HG03439 (cell line): ENCODE measurements around the gene MAPKAPK5.
"Not testable (repeated sequence)": the region's sequence is repeated elsewhere in the genome, so short reads cannot be mapped to it uniquely, and the experiment has no call there.

Experiments
- ATAC-seq: cut with Tn5 transposase; IDR thresholded peaks from one replicate; pipeline ENCODE4 v1.9.1; 2021; ENCODE audit warnings: mild to moderate bottlenecking, moderate library complexity; ENCODE audit not compliant: unreplicated experiment

Gene MAPKAPK5

DNA sequence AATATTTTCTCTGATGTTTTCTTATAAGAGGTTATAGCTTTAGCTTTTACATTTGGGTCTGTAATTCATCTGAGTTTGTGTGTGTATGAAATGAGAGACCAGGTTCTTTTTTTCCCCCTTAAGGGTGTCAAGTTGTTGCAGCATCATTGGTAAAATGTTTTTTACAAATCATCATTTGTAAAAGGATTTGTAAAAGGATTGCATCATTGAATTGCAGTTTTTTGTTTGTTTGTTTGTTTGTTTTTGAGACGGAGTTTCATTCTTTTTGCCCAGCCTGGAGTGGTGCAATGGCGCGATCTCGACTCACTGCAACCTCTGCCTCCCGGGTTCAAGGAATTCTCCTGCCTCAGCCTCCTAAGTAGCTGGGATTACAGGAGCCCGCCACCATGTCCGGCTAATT is 31.1 kb downstream of the MAPKAPK5 start:
- ATAC-seq = no peak

DNA sequence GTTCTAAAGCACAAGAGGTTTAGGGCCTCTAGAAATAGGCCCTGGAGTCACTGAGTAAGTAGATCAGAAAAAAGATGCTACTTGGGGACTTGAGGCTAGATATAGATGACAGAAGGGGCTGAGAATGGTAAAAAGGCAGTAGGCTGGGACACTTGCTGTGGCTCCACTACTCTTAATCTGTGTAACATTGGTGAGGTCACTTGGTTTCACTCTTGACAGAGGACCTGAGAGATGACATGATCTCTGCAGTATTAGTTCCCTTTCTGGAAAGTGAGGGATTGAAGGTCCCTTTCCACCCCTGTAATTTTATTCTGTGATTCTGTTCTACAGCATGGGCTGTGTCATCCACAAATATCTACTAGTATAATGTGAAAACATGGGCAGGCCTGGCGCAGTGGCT is 39.7 kb downstream of the MAPKAPK5 start:
- no peak for ATAC-seq

DNA sequence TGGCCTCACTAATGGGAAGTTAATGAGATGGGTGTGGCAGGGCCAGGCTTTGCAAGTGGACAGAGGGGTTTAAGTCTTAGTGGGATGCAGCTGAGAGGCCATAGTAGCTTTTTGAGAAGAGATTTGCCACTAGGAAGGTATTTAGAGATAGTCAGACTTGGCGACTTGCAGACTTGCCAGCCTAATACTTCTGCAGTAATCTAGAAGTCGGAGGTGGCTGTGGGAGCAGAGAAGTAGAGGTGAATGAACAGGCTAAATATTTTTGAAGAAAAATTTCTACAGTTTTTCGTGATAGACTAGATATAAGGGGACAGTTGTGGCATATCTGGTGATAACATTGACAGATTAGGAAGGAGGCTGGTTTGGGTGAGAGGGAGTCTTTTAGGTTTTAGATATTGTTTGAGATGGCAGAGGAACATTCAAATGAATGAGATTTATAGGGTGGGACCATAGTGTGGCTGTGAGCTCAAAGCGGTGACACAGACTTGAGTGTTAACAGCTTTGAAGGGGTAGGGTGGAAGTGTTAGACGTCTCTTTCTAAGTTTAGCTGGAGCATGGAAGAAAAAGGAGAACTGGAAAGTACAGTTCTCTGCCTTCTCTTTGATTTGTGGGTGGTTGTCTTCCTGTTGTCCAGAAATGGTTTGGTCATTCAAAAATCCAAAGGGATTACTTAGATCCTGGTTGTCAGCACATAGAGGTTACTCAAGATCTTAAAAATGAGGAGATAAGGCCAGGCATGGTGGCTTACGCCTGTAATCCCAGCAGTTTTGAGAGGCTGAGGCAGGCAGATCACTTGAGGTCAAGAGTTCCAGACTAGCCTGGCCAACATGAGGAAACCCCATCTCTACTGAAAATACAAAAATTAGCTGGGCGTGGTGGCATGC is 44.9 kb downstream of the MAPKAPK5 start:
- no peak for ATAC-seq

DNA sequence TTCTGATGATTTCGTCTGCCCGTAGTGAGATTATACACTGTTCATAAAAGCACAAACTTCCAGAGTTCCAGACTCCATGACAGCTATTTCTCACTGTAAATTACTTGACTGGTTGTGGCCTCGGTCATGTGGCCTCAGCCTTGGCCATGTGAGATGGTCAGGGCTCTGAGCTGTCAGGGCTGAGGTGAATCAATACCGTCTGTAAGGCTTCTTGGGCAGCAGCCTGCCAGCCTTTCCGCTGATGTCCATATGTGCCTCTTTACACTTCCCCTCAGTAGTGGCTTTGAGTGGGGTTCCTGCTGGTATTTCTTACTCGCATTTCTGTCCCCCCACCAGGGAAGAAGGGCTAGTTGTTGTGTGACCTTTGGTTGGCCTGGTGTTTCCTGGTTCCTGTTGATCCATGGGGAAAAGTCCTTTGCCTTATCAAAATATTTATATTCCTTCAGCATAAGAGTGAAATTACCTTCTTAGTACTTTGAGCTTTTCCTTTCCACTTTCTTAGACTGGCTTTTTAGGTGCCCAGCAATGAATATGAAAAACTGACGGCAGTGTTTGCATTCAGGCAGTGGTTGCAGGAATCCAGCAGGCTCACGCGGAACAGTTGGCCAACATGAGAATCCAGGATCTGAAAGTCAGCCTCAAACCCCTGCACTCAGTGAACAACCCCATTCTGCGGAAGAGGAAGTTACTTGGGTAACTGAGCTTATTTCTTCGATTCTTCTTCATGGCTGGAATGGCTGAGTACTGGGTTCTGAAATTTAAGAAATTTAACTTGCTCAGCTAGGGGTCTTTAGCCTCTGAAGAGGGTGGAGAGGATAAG is 46.1 kb downstream of the MAPKAPK5 start:
- ATAC-seq = no peak

DNA sequence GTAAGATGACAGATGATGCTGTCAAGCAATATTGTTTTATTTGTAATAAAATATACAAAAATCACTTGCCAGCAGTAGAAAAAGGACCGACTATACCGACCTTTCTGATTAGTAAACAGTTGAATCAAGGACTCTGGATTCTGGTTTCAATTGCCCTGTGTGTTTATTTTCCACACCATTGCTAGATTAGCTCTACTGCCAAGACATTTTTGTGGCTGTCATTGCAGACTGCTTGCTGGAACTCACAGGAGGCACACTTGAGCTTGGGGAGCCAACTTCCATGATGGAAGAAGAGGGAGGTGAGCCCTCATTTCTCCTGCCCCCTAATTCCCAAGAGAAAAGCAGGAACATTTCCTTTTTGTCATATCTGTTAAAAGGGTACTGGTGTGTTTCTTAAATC is 51.3 kb downstream of the MAPKAPK5 start:
- no peak for ATAC-seq

DNA sequence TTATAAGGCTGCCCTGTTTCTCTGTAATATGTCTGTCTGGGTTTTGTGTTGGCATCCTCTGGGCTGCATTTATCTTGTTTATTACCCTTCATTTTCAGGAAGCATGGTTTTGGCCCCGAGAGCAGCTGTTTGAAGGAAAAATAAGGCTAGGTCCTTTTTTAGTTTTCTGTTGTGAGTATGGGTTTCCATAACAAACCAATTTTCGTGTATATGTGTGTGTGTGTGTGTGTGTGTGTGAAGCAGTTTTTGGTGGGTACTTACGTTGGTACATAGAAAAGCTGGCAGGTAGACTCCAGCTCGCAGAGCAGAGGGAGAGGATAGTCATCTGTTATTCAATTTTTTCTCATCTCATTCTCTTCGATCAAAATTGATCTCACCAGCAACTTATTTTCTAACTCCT is 52.5 kb downstream of the MAPKAPK5 start:
- ATAC-seq = no peak

DNA sequence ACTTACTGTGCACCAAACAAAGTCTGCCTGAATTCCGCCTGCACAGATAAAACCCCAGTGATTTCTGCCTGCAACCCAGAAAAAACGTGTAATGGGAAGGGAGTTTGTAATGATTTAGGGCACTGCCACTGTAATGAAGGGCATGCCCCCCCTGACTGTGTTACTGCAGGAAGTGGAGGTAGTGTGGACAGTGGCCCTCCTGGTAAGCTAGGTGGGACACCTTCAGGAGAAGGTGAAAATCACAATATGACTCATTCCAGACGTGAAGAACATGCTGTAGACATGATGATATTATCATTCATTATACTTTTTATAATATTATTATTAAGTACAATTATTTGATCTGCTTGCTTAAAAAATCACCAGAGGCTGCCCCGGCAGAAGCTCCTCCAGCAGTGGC is 59.2 kb downstream of the MAPKAPK5 start:
- no peak for ATAC-seq

- ATAC-seq = no peak
These were observed 62.5 kb downstream of the MAPKAPK5 start for GRCh38 chr12:111904446-111904975.

GRCh38 chr12:111905502-111905901 is 63.5 kb downstream of the MAPKAPK5 start:
- ATAC-seq = no peak

DNA sequence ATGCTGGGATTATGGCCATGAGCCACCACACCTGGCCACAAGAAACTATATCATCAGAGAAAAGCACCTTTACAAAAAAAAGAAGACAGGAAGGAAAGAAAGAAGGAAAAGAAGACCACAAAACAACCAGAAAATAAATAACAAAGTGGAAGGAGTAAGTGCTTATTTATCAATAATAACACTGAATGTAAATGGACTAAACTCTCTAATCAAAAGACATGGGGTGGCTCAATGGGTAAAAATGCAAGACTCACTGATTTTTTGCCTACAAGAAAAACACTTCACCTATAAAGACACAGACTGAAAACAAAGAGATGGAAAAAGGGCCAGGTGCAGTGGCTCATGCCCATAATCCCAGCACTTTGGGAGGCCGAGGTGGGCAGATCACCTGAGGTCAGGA is 65.7 kb downstream of the MAPKAPK5 start:
- ATAC-seq = no peak

- no peak for ATAC-seq
These were observed 83.1 kb downstream of the MAPKAPK5 start for GRCh38 chr12:111925171-111925570.

DNA sequence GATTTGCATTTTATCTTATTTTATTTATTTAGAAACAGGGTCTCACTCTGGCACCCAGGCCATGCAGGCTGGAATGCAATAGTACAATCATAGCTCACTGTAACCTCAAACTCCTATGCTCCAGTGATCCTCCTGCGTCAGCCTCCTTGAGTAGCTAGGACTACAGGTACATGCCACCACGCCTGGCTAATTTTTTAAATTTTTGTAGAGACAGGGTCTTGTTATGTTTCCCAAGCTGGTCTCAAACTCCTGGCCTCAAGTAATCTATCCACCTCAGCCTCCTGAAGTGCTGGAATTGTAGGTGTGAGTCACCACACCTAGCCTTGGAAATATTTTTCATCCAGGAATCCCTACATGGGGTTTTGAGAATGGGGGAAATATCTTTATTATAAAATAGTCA is 84.6 kb downstream of the MAPKAPK5 start:
- no peak for ATAC-seq

GRCh38 chr12:111927346-111927745 is 85.3 kb downstream of the MAPKAPK5 start:
- ATAC-seq = no peak

DNA sequence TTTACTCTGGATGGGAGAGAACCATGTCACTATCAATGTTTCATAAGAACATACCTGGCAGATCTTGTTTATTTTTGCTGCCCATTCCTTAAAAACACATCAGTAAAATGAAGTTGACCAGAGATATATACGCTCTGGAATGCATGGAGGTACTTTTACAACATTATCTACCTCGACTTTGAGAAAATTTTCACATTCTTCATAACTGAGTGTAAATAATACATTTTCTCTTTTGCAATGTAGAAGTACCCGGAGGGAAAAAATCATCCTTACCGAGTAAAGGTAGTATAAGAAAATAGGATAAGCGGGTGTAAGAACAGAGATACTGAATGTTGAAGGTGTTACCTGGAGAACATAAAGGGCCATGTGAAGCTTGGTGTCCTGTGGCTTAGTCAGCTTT is 90.2 kb downstream of the MAPKAPK5 start:
- no peak for ATAC-seq

GRCh38 chr12:111936869-111937268 is 94.8 kb downstream of the MAPKAPK5 start:
- ATAC-seq = no peak

GRCh38 chr12:111937429-111937828 is 95.4 kb downstream of the MAPKAPK5 start:
- no peak for ATAC-seq

DNA sequence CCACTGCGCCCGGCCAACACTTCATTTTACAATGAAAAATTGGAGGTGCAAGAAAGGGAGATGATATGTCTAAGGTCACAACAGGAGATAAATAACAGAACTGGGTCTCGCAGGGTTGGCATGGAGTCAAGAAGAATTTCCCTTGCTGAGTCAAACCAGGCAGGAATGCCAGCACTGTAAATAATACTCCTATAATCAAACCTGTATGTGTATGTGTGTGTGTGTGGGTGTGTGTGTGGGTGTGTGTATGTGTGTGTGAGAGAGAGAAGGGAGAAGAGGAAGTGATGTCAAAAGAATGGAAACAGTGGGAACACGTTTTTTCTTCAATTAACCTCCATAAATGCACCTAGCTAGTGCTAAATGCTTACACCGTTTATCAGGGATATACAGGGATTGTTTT is 100.5 kb downstream of the MAPKAPK5 start:
- ATAC-seq = no peak

- ATAC-seq = no peak
These were observed 101.9 kb downstream of the MAPKAPK5 start for GRCh38 chr12:111943929-111944328.

- ATAC-seq = not testable (repeated sequence)
These were observed 109.1 kb downstream of the MAPKAPK5 start for GRCh38 chr12:111950961-111951676.
